NCI-H128 (cell line): ENCODE measurements around the gene SAP30BP.

Source experiments
- DNase-seq: peaks from one replicate; lab custom pipeline; 2025; ENCODE audit not compliant: unreplicated experiment; lab: John Stamatoyannopoulos, UW

SAP30BP gene

DNA sequence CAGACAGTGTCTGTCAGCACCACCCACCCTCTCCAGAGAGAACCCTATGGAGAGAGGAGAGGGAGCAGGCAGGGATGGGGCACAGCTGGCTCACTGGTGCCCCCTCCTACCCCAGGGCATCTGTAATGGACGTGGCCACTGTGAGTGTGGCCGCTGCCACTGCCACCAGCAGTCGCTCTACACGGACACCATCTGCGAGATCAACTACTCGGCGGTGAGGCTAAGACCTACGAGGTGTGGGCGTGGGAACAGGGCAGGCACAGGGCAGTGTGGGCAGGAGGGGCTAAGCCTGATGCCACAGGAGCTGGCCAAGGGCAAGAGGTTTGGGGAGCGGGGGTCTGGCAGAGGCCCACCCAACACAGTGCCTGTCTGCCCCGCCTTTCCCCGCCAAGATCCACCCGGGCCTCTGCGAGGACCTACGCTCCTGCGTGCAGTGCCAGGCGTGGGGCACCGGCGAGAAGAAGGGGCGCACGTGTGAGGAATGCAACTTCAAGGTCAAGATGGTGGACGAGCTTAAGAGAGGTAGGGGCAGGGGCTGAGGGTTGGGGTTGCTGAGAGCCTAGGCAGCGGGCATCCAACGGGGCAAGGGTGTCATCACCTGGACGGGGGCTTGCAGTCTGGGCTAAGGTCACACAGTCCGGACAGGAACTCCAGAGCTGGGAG lies 69.2 kb downstream of the SAP30BP start:
- DNase-seq = no peak

DNA sequence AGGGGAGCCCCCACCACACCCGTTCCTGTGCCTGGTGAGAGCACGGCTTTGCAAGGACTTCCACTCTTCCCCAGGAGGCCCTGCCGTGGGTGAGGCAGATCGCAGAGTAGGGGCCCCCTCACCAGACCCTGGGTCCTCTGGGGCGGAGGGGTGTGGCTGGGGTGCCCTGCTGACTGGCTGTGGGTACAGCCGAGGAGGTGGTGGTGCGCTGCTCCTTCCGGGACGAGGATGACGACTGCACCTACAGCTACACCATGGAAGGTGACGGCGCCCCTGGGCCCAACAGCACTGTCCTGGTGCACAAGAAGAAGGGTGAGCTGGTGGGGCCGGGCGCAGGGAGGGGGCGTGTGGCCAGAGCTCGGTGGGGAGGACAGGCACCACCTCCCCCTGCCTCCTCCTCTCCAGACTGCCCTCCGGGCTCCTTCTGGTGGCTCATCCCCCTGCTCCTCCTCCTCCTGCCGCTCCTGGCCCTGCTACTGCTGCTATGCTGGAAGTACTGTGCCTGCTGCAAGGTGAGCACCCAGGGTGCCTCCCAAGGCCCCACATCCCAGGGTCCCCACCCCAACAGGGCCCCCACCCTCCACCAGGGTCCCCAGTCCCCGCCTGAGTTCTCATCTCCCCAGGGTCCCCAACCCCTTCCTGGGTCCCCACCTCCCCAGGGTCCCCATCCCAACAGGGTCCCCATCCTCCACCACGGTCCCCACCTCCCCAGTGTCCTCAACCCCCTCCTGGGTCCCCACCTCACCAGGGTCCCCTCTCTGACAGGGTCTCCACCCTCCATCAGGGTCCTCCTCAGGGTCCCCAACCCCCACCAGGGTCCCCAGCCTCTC lies 70.2 kb downstream of the SAP30BP start:
- no peak for DNase-seq

DNA sequence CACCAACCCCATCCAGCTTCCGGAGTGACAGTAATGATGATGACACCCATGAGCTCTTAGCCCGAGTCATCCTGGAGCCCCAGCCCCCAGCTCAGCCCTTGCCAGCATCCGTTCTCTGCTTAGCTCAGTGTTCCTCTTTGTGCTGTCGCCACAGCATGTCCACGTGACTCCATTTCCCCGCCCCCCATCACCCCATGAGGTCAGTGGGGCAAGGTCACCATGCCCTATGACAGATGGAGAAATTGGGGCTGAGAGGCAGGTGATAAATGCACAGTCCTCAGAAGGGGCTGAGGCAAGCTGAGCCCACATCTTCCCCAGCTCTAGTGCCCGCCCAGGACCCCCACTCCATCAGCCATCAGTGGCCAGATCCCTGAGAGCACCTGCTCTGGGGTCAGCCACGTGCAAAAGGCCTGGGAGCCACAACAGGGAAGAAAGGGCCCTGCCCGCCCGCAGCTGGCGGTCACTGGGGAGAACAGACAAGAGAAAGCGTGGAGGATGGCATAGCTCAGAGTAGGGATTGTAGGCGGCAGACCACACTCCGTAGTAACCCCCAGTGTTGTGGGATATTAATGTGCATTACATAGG lies 71.2 kb downstream of the SAP30BP start:
- DNase-seq = no peak

DNA sequence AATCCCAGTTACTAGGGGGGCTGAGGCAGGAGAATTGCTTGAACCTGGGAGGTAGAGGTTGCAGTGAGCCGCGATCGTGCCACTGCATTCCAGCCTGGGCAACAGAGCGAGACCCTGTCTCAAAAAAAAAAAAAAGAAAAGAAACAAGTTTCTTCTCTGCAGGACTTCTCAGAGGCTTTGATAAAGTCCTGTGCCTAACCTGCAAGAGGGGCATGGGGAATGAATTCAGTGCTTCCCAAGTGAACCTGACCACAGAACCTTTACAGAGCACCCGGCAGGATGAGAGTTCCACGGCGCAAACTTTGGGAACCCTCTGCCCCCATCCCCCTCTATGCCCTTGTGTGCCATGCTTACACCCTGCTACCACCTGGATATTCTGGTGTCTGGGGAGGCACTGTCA lies 72.0 kb downstream of the SAP30BP start:
- no peak for DNase-seq

DNA sequence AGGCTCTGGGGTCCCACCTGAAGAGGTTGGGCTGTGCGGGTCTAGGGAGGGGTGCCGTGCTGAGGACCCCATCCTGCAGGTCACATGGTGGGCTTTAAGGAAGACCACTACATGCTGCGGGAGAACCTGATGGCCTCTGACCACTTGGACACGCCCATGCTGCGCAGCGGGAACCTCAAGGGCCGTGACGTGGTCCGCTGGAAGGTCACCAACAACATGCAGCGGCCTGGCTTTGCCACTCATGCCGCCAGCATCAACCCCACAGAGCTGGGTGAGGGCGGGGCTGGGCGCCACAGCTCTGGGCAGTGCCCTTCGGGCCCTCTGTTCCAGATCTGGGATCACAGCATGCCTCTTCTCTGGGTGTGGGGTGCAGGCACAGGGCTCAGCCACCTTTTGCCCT lies 72.7 kb downstream of the SAP30BP start:
- DNase-seq = no peak

DNA sequence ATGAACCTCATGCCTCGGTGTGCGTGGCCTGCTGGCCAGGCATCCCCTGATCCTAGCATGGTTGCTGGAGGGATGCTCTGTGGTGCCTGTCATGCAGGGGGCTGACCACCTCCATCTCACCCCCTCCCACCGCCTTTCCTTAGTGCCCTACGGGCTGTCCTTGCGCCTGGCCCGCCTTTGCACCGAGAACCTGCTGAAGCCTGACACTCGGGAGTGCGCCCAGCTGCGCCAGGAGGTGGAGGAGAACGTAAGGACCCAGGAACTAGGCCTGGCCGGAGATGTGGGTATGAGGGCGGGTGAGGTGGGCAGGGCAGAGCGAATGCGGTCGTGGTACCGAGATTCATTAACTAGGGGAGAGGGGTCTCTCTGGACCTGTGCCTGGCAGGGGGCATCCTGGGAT lies 73.1 kb downstream of the SAP30BP start:
- no peak for DNase-seq

DNA sequence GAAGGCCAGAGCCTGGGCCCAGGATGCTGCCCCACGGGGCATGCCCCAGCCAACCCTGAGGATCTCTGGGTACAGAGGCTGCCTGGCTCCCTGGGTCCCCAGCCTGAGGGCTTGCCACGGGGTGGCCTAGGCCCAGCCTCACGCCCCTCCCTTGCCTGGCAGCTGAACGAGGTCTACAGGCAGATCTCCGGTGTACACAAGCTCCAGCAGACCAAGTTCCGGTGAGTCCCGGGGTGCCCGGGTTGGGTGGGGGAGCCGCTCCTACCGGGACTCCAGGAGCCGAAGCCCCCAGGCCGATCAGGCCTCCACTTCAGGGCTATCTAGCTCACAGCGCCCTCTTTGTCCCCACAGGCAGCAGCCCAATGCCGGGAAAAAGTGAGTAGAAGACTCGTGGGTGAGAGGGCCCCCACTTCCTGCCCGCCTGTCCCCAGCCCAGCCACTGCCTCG lies 73.5 kb downstream of the SAP30BP start:
- DNase-seq = no peak

DNA sequence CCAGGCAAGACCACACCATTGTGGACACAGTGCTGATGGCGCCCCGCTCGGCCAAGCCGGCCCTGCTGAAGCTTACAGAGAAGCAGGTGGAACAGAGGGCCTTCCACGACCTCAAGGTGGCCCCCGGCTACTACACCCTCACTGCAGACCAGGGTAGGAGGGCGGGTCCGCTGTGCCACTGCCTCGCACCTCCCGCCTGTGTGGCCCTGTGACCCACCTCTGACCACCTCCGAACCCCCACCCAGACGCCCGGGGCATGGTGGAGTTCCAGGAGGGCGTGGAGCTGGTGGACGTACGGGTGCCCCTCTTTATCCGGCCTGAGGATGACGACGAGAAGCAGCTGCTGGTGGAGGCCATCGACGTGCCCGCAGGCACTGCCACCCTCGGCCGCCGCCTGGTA lies 75.2 kb downstream of the SAP30BP start:
- no peak for DNase-seq

DNA sequence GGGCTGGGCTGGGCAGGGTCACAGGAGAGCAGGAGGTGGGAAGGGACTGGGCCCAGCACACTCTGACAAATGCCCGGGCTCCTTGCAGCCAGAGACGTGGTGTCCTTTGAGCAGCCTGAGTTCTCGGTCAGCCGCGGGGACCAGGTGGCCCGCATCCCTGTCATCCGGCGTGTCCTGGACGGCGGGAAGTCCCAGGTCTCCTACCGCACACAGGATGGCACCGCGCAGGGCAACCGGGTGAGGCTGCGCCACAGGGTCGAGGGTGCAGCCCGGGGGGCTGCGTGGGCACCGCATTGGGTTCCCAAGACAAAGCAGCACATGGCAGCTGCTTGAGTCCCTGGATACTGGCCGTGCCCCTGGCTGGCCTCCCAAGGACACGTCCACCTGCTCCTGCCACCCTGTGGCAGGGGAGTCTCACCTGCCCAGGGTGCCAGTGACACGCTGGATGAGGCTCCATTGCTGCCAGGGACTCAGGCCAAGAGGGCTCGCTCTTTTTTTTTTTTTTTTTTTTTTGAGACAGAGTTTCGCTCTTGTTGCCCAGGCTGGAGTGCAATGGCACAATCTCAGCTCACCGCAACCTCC lies 76.6 kb downstream of the SAP30BP start:
- no peak for DNase-seq

DNA sequence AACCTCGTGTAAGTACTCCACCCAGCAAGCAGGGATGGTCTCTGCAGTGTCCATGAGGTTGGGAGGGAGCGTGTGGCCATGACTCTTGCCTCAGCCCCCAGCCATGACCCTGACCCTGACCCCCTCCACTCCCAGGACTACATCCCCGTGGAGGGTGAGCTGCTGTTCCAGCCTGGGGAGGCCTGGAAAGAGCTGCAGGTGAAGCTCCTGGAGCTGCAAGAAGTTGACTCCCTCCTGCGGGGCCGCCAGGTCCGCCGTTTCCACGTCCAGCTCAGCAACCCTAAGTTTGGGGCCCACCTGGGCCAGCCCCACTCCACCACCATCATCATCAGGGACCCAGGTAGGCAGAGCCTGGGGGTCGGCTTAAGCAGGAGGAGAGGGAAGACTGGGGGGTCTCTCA lies 81.6 kb downstream of the SAP30BP start:
- no peak for DNase-seq

DNA sequence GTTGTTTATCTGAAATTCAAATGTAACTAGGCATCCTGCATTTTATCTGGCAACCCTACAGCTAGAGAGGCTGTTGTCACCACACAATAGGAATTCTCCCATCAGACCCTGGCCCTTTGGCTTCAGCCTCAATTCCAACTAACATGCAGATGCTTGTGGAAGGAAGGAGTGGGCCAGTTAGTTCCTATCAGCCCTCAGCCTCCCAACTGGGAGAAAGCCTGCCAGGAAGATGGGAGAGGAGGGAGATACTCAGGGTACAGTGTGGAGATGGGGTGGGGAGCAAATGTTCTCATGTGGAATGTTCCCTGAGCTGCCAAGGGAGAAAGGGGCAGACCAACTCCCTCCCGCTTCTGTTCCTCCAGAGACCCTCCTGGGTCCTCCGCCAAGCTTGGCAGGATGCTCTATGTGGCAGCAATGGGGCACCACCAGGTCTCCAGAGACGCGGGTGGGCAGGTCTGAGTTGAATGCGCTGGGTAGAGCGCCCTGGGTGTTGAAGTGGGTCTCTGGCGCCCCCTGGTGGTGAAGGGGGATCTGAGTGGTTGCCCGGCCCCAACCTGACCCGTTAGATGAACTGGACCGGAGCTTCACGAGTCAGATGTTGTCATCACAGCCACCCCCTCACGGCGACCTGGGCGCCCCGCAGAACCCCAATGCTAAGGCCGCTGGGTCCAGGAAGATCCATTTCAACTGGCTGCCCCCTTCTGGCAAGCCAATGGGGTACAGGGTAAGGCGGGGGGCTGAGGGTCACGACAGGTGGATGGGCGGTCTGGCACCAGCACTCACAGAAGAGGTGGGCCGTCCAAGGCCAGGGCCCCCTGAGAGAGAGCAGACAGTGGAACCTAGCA lies 82.6 kb downstream of the SAP30BP start:
- DNase-seq = peak; percentile 5

DNA sequence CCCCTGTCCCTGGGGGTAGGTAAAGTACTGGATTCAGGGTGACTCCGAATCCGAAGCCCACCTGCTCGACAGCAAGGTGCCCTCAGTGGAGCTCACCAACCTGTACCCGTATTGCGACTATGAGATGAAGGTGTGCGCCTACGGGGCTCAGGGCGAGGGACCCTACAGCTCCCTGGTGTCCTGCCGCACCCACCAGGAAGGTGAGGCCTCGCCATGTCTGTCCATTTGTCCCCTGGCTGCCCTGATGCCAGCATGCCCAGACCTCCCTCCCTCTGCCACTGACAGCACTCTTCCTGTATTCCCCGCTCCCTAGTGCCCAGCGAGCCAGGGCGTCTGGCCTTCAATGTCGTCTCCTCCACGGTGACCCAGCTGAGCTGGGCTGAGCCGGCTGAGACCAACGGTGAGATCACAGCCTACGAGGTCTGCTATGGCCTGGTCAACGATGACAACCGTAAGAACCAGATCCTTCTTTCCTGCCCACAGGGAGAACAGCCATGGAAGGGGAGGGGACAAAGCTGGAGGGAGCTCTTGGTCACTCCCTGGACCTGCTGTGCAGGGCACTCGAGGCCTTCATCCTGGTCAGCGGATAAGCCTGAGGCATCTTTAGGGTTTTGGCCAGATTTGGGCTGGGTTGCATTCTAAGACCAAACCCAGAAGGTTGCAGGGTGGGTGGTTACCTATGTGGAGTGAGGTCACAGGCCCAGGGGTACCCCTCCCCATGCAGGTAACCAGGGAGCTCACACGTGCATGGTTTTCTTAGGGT lies 83.7 kb downstream of the SAP30BP start:
- DNase-seq = no peak

DNA sequence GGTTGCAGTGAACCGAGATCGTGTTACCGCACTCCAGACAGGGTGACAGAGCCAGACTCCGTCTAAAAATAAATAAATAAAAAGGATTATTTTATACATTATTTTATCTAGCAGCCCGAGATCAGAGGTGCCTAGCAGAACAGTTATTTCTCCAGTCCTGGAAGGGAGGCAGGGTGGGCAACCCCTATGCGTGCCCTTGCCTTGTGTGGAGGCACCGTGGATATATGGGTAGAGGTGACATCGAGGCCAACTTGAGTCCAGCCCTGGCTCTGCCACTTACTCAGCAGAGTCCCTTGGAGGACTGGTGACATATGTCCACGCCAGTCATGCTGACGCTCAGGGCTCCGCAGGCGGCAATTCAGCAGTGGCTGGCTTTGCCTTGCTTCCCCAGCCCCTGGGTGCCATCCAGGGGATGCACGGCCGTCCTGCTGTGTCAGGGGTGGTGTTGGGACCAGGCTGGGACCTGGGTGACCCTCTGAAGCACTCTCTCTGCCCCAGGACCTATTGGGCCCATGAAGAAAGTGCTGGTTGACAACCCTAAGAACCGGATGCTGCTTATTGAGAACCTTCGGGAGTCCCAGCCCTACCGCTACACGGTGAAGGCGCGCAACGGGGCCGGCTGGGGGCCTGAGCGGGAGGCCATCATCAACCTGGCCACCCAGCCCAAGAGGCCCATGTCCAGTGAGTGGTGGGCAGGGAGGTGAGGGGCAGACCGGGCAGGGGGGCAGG lies 84.7 kb downstream of the SAP30BP start:
- DNase-seq = no peak

DNA sequence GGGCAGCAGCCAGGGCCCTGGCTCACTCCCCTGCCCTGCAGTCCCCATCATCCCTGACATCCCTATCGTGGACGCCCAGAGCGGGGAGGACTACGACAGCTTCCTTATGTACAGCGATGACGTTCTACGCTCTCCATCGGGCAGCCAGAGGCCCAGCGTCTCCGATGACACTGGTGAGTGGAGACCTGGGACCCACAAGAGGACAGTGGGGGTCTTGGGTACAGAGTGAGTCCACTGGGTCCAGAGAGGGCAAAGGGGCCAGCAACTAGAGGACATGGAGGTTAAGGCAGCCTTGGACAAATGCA lies 85.2 kb downstream of the SAP30BP start:
- no peak for DNase-seq

DNA sequence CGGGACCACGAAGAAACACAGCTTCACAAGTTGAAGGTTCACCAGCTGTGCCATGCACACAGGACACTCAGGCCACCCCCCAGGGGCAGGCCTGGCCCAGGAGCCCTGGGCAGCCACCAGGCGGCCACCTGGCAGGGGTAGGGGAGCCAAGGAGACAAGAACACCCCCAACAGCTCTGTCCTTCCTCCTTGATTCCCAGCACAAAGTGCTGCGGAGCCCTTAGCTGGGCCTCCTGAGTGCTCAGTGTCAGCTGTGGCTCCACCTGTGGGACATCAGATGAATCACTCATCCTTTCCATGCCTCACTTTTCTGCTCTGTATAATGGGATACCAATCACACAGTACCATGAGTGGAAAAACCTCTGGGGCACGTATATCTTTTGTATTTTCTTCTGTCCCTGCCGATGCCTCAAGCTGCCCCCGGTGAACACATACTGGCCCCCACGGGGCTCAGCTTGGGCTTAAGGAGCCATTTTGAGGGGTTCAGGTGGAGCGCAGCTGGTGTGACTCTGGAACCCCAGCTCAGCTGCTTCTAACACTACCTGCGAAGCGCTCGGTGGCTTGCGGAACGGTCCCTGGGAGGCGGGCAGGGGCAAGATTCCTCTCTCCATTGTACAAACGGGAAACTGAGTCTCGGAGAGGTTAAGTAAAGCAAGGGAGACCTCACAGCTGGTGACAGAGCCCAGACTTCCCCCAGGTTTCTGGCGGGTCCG lies 85.8 kb downstream of the SAP30BP start:
- DNase-seq = no peak

DNA sequence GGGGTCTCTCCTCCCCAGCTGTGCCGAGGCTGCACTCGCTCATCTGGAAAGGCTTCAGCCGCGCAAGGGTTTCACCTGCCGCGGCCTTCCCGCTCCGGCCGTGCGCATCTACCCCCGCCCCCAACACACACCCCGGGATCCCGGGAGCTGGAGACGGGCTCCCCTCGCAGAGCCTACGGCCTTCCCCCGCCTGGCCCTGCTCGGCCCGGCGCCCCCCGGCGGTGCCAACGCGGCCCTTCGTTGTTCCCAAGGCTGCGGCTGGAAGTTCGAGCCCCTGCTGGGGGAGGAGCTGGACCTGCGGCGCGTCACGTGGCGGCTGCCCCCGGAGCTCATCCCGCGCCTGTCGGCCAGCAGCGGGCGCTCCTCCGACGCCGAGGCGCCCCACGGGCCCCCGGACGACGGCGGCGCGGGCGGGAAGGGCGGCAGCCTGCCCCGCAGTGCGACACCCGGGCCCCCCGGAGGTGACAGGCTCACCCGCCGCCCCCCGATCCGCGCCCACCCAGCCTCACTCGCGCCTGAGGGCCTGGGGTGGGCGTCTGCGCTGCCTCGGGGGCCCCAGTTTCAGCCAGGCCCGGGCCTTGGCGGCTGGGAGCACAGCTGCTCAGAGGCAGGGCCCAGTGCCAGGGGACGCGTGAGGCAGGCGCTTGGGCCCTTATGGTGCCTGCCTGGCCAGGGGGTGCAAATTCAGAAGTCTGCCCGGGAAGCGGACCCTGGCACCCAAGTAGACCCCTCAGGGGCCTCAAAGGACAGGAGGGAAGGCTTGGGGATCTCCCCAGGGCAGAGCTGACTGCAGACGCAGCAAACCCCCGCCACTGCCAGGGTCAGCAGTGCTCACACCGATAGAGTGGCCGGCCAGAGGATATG lies 86.6 kb downstream of the SAP30BP start:
- DNase-seq = no peak

DNA sequence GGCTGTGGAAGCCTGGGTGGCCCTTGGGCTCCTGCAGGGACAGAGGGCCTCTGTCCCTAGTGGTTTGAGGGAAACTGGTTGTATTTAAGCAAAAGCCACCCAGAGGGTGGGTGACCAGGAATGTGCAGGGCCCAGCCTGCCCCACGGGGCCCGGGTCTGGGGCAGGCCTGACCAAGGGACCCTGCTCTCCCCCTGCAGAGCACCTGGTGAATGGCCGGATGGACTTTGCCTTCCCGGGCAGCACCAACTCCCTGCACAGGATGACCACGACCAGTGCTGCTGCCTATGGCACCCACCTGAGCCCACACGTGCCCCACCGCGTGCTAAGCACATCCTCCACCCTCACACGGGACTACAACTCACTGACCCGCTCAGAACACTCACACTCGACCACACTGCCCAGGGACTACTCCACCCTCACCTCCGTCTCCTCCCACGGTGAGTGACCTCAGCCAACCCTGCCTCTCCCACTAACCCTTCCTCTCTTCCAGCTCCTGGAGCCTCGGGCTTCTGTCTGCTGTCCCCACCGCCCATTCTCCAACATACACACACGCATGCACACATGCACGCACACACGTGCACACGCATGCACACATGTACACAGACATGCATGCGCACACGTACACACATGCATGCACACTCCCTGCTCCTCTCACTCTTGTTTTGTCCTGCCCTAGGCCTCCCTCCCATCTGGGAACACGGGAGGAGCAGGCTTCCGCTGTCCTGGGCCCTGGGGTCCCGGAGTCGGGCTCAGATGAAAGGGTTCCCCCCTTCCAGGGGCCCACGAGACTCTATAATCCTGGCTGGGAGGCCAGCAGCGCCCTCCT lies 87.5 kb downstream of the SAP30BP start:
- no peak for DNase-seq
